CD14-positive monocyte (primary cell): ENCODE data around the gene MRGPRG. TPM values are rescaled to one million over a fixed set of nuclear protein-coding genes. Genes with fewer than 3 reads are reported as not detected.

Experiments used
- DNase-seq, 3 donors: peaks; one replicate each; pipeline ENCODE4 v3.0.0-alpha.2; 2011 to 2022
- H2AFZ ChIP-seq: 2 replicates; pipeline ENCODE4 v1.6.0; 2012; ENCODE audit warnings: mild to moderate bottlenecking, low read depth, low read length, inconsistent platforms; ENCODE audit not compliant: insufficient read depth, poor library complexity, severe bottlenecking
- H3K27ac ChIP-seq, 2 donors: 1 replicate in 1 of 2; 2 replicates in 1 of 2; pipeline ENCODE4 v1.5.1; 2012 to 2013; ENCODE audit warnings: low read length in 2 of 2, control low read depth in 1 of 2, inconsistent platforms in 1 of 2, low read depth in 1 of 2, mild to moderate bottlenecking in 1 of 2
- H3K27me3 ChIP-seq, 2 donors: one replicate each; pipeline versions ENCODE4 v1.6.0 to v1.6.1; 2011 to 2013; ENCODE audit warnings: low read length in 2 of 2; ENCODE audit not compliant: control insufficient read depth in 2 of 2, insufficient read depth in 2 of 2
- H3K36me3 ChIP-seq, 2 donors: replicated peaks in 1 of 2; 1 replicate in 1 of 2; 2 replicates in 1 of 2; pipeline versions ENCODE4 v1.5.1 to v1.6.1; 2012 to 2013; ENCODE audit warnings: low read length in 2 of 2, control low read depth in 1 of 2, inconsistent platforms in 1 of 2, mild to moderate bottlenecking in 1 of 2; ENCODE audit not compliant: insufficient read depth in 2 of 2, control insufficient read depth in 1 of 2
- H3K4me1 ChIP-seq, 2 donors: 1 replicate in 1 of 2; 2 replicates in 1 of 2; pipeline versions ENCODE4 v1.5.1 to v1.6.1; 2012 to 2013; ENCODE audit warnings: low read length in 2 of 2, control low read depth in 1 of 2, inconsistent platforms in 1 of 2, mild to moderate bottlenecking in 1 of 2, moderate library complexity in 1 of 2; ENCODE audit not compliant: insufficient read depth in 2 of 2, control insufficient read depth in 1 of 2
- H3K4me2 ChIP-seq: replicated peaks from 2 replicates; pipeline ENCODE3; 2012; ENCODE audit warnings: low read length, moderate library complexity, mild to moderate bottlenecking; ENCODE audit not compliant: poor library complexity, severe bottlenecking; ENCODE audit errors: extremely low read depth
- H3K4me3 ChIP-seq, 3 experiments: fragments of 200-600 bp in 1 of 3; sonication (generic) in 1 of 3; replicated peaks in 1 of 3; 1 replicate in 2 of 3; 2 replicates in 1 of 3; pipeline ENCODE4 v1.5.1; 2011 to 2013; ENCODE audit warnings: low read length in 3 of 3, mild to moderate bottlenecking in 3 of 3, control low read depth in 2 of 3, low read depth in 2 of 3, inconsistent platforms in 1 of 3, moderate library complexity in 1 of 3
- H3K79me2 ChIP-seq: 2 replicates; pipeline ENCODE4 v1.6.0; 2012; ENCODE audit warnings: mild to moderate bottlenecking, control low read depth, inconsistent platforms, low read length, moderate library complexity; ENCODE audit not compliant: insufficient read depth
- H3K9ac ChIP-seq: 2 replicates; pipeline ENCODE4 v1.6.0; 2017; ENCODE audit warnings: low read length, mild to moderate bottlenecking; ENCODE audit not compliant: insufficient read depth, poor library complexity, severe bottlenecking
- H3K9me3 ChIP-seq, 2 donors: replicated peaks in 1 of 2; 1 replicate in 1 of 2; 2 replicates in 1 of 2; pipeline versions ENCODE4 v1.5.1 to v1.6.1; 2012 to 2013; ENCODE audit warnings: low read length in 2 of 2, control low read depth in 1 of 2; ENCODE audit not compliant: control insufficient read depth in 1 of 2, insufficient read depth in 1 of 2
- H4K20me1 ChIP-seq: 2 replicates; pipeline ENCODE4 v1.6.0; 2012; ENCODE audit warnings: mild to moderate bottlenecking, low read length, control low read depth, moderate library complexity; ENCODE audit not compliant: insufficient read depth
- H3K27ac Mint-ChIP-seq, 7 donors: one replicate each; pipeline ENCODE4 v1.8.0; 2020; ENCODE audit warnings: mild to moderate bottlenecking in 7 of 7, mixed read lengths in 7 of 7, moderate library complexity in 6 of 7, inconsistent platforms in 2 of 7
- H3K27me3 Mint-ChIP-seq, 3 donors: one replicate each; pipeline ENCODE4 v1.8.0; 2021 to 2022; ENCODE audit warnings: low read depth in 3 of 3, mild to moderate bottlenecking in 3 of 3, mixed read lengths in 3 of 3, moderate library complexity in 3 of 3, inconsistent platforms in 1 of 3
- H3K36me3 Mint-ChIP-seq, 2 donors: one replicate each; pipeline ENCODE4 v1.8.0; 2020; ENCODE audit warnings: mixed read lengths in 2 of 2, inconsistent platforms in 1 of 2, mild to moderate bottlenecking in 1 of 2
- H3K4me1 Mint-ChIP-seq: one replicate; pipeline ENCODE4 v1.8.0; 2020; ENCODE audit warnings: mild to moderate bottlenecking, mixed read lengths
- H3K4me3 Mint-ChIP-seq, 2 donors: one replicate each; pipeline ENCODE4 v1.8.0; 2020; ENCODE audit warnings: mild to moderate bottlenecking in 2 of 2, mixed read lengths in 2 of 2, moderate library complexity in 1 of 2
- H3K9me3 Mint-ChIP-seq, 7 donors: one replicate each; pipeline ENCODE4 v1.8.0; 2020 to 2022; ENCODE audit warnings: mixed read lengths in 7 of 7, mild to moderate bottlenecking in 6 of 7, moderate library complexity in 6 of 7, inconsistent platforms in 2 of 7
- CTCF ChIP-seq: fragments of 200-600 bp; IDR thresholded peaks from one replicate; pipeline ENCODE4 v1.8.0; 2022; ENCODE audit warnings: antibody characterized with exemption, mild to moderate bottlenecking
- WGBS: methylation state at CpG from one replicate; pipeline ENCODE4 v1.1.5; 2013; ENCODE audit warnings: missing lambda C conversion rate; ENCODE audit not compliant: insufficient coverage; 5-methylcytosine and 5-hydroxymethylcytosine counted together
- intact Hi-C, 2 donors: fragments of 100-400 bp; cut with micrococcal nuclease; formaldehyde crosslinking; loops; one replicate each; pipeline versions ENCODE4 v1.15.0 to v1.15.1; 2023
- polyA plus RNA-seq, 3 donors: library from polyadenylated mRNA; depleted of rRNA in 1 of 3; unstranded in 2 of 3; stranded (reverse) in 1 of 3; fragments of 300-500 nt in 2 of 3; fragments of >200 nt in 1 of 3; fragmentation: Illumina TruSeq in 2 of 3; gene quantifications; 1 replicate in 2 of 3; 2 replicates in 1 of 3; pipeline ENCODE4 v1.2.3, GENCODE V29; 2012 to 2021

Gene MRGPRG
- polyA plus RNA-seq, 3 donors = not detected

GRCh38 chr11:3215346-3216026 is 3.1 kb downstream of the MRGPRG start:
- TF ChIP-seq CTCF = no peak
- Histone ChIP-seq H3K27ac (no peak overlapping the region), H3K27me3 (peaks cover 0 to 7% of the 10 kb centered on the region in 2 donors), H3K36me3 (no peaks in the 10 kb centered on the region), H3K4me1 (no peaks in the 10 kb centered on the region), H4K20me1 (no peaks in the 10 kb centered on the region), H3K9ac (no peak overlapping the region), H2AFZ (no peak overlapping the region), H3K4me3 (no peak overlapping the region), H3K79me2 (no peaks in the 10 kb centered on the region), H3K4me2 (no peak overlapping the region), H3K9me3 (peaks cover 0 to 4% of the 10 kb centered on the region in 2 donors)
- H3K36me3 Mint-ChIP-seq = no peaks in the 10 kb centered on the region
- no peak overlapping the region for H3K27ac Mint-ChIP-seq
- H3K9me3 Mint-ChIP-seq = peaks cover 3 to 11% (median 7%) of the 10 kb centered on the region in 7 donors
- no peak for DNase-seq
- H3K4me3 Mint-ChIP-seq = no peak overlapping the region
- intact Hi-C loops = loop anchor here (5.0 to 10.0 kb wide), 2 partner anchors 101 to 178 kb away; no protein-coding TSS in a partner anchor
- 90% methylated on average over 17 of the region's 17 CpGs for WGBS
- peaks cover 6% of the 10 kb centered on the region for H3K4me1 Mint-ChIP-seq
- peaks cover 14 to 33% (median 29%) of the 10 kb centered on the region in 3 donors for H3K27me3 Mint-ChIP-seq

GRCh38 chr11:3214420-3214699 is 4.3 kb downstream of the MRGPRG start:
- H4K20me1 ChIP-seq = no peaks in the 10 kb centered on the region

More at GRCh38 chr11:3214420-3214699, 4.3 kb downstream of the MRGPRG start:
- intact Hi-C loops = loop anchor here in 1 of 2 donors (10.0 kb wide), 1 partner anchor 100 kb away; no protein-coding TSS in a partner anchor
- Histone ChIP-seq H3K27ac (no peak overlapping the region), H3K79me2 (no peaks in the 10 kb centered on the region), H3K9me3 (peaks cover 0 to 4% of the 10 kb centered on the region in 2 donors), H2AFZ (no peak overlapping the region), H3K27me3 (peaks cover 0 to 8% of the 10 kb centered on the region in 2 donors), H3K9ac (no peak overlapping the region), H3K4me3 (no peak overlapping the region), H3K4me1 (no peaks in the 10 kb centered on the region), H3K4me2 (no peak overlapping the region), H3K36me3 (no peaks in the 10 kb centered on the region)
- no peak for TF ChIP-seq CTCF
- H3K9me3 Mint-ChIP-seq = peaks cover 3 to 12% (median 8%) of the 10 kb centered on the region in 7 donors
- 100% methylated on average over 1 of the region's 4 CpGs for WGBS
- no peak for DNase-seq
- peaks cover 6% of the 10 kb centered on the region for H3K4me1 Mint-ChIP-seq
- H3K27me3 Mint-ChIP-seq = peaks cover 14 to 30% (median 24%) of the 10 kb centered on the region in 3 donors
- no peak overlapping the region for H3K4me3 Mint-ChIP-seq
- no peak overlapping the region for H3K27ac Mint-ChIP-seq
- H3K36me3 Mint-ChIP-seq = no peaks in the 10 kb centered on the region
